NCI-H2227 treated with DMSO at 0.1 percent for 48 hours (cell line): Measurements from ENCODE around the gene ATF5.
A peak's percentile ranks its signal among the peaks of the same experiment; 100 is the strongest.
"Not testable (repeated sequence)": the region's sequence is repeated elsewhere in the genome, so short reads cannot be mapped to it uniquely, and the experiment has no call there.

Experiments used
- DNase-seq: peaks from one replicate; lab custom pipeline; 2025; lab: John Stamatoyannopoulos, UW

The ATF5 gene

GRCh38 chr19:49923055-49924003, 5.7 kb upstream of the ATF5 start:
- no peak for DNase-seq

- DNase-seq, result no peak
Observed at GRCh38 chr19:49924004-49924880, 4.8 kb upstream of the ATF5 start.

DNA sequence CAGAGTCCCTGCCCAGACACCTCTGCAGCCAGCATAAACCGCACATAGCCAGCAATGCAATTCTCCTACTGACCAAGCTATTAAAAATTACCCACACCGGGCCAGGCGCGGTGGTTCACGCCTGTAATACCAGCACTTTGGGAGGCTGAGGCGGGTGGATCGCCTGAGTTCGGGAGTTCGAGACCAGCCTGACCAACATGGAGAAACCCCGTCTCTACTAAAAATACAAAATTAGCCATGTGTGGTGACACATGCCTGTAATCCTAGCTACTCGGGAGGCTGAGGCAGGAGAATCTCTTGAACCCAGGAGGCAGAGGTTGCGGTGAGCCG, 4.2 kb upstream of the ATF5 start:
- DNase-seq, result not testable (repeated sequence)

DNA sequence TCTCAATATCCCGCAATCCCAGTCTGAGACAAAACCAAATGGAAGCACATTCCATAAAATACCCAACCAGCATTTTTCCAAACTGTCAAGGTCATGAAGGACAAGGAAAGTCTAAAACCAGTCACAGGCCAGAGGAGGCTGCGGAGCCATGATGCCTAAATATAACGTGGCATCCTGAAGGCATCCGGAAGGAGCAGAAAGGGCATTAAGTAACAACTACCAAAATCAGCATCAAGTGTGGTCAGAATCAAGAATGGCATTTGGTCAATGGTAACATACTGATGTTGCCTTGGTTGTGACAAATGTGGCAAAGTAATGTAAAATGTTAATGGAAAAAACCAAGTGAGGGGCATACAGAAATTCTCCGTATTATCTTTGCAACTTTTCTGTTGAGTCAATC, 3.5 kb upstream of the ATF5 start:
- no peak for DNase-seq

DNA sequence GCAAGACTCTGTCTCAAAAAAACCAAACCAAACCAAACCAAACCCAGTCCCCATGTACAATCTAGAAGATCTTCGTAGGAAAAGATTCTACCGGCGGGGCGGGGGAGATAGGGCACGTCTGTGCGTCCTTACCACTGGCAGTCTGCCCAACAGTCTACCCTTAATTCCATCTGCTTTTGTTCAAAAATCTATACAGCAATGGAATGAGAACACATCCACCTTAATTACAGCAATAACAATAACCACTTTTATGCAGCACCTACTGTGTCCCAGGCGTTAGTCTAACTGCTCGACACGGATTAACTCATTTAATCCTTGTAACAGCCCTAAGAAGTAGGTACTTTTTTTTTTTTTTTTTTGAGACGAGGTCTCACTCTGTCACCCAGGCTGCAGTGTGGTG, 2.5 kb upstream of the ATF5 start:
- DNase-seq, result no peak

DNA sequence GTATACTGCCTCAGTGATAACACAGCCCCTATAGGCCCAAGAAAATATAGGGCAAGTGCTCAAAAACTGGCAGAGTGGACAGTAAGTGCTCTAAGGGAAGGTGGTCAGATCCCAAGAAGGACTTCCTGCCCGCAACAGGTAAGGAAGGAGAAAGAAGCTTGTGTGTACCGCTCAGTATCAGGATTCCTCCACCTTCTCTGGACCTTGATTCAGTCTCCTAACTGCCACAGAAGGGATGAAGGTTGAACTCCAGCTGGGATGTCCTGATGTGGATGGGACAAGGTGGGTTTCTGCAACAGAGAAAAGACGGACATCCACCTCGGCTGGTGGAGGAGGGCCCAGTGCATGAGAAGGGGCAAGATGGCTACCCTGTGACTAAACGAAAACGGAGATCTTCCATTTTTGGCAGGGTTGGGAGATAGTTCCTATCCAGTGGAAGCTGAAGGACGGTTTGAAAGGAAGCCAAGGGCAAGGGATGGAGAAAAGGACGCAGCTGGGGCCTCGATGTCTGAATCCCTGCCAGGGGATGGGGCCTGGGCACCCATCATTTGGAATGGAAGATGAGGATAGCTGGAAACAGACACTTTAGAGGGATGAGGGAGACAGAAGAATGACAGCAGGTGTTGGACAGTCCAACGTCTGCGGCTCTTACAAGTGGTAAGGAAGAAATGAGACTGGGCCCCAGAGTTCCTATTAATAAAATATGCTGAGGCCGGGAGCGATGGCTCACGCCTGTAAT, 1.3 kb upstream of the ATF5 start:
- no peak for DNase-seq

GRCh38 chr19:49929611-49930482, 842 bp downstream of the ATF5 start:
- peak; percentile 95 for DNase-seq

DNA sequence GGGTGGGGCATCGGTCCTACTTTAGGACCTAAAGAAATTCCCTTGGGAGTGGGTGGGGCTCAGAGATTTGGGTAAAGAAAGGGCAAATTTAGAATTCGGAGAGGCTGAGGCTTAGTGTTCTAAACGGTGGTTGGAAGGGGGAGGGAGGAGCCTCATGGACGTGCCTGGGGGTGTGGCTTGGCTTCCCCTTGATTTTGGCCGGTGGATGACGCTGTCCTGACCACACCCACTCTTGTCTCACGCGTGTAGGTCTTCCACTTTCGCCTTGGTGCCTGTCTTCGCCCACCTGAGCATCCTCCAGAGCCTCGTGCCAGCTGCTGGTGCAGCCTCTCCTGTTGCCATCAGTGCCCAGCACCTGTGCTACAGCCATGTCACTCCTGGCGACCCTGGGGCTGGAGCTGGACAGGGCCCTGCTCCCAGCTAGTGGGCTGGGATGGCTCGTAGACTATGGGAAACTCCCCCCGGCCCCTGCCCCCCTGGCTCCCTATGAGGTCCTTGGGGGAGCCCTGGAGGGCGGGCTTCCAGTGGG, 1.5 kb downstream of the ATF5 start:
- DNase-seq, result peak; percentile 22

GRCh38 chr19:49931293-49932040, 2.5 kb downstream of the ATF5 start:
- DNase-seq, result no peak

DNA sequence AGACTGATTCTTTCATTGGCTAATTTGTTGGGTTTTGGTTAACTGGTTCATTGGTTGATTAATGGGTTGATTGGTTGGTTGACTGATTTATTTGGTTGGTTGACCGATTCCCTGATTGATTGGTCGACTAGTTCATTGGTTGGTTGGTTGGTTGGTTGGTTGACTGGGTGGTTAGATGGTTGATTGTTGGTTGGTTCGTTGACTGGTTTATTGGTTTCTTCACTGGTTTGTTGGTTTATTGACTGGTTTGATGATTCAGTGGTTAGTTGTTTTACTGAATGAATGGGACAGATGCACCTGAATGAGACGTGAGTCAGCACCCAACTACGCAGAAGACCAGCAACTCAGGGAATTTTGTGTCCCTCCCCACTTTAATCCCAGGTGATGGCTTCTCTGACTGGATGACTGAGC, 3.0 kb downstream of the ATF5 start:
- DNase-seq, result no peak

DNA sequence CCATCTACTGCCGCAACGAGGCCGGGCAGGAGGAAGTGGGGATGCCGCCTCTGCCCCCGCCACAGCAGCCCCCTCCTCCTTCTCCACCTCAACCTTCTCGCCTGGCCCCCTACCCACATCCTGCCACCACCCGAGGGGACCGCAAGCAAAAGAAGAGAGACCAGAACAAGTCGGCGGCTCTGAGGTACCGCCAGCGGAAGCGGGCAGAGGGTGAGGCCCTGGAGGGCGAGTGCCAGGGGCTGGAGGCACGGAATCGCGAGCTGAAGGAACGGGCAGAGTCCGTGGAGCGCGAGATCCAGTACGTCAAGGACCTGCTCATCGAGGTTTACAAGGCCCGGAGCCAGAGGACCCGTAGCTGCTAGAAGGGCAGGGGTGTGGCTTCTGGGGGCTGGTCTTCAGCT, 3.7 kb downstream of the ATF5 start:
- DNase-seq, result no peak

DNA sequence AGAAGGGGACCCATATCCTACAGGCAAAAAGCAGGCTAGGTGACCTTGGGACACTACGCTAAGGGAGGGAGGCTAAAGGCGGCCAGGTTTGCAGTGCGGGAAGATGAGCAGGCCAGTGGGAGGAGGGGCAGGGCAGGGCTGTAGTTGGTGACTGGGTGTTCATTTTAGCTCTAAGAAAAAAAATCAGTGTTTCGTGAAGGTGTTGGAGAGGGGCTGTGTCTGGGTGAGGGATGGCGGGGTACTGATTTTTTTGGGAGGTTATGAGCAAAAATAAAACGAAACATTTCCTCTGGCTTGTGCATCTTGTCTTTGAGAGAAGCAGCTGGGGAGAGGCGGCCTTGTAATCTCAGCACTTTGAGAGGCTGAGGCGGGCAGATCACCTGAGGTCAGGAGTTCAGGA, 4.6 kb downstream of the ATF5 start:
- no peak for DNase-seq

DNA sequence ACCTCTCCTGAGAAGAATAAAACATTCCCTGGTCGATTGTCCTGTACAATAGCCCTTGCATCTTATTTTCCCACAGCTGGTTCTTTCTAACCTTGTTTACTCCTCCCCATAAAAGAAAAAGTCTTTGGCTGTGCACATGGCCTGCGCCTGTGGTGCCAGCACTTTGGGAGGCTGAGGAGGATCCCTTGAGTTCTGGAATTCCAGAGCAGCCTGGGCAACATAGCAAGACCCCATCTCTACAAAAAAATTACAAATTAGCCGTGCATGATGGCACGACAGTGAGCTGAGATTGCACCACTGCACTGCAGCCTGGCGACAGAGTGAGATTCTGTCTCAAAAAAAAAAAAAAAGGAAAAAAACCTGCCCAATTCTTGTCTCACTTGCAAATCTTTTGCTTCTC, 7.5 kb downstream of the ATF5 start:
- no peak for DNase-seq

DNA sequence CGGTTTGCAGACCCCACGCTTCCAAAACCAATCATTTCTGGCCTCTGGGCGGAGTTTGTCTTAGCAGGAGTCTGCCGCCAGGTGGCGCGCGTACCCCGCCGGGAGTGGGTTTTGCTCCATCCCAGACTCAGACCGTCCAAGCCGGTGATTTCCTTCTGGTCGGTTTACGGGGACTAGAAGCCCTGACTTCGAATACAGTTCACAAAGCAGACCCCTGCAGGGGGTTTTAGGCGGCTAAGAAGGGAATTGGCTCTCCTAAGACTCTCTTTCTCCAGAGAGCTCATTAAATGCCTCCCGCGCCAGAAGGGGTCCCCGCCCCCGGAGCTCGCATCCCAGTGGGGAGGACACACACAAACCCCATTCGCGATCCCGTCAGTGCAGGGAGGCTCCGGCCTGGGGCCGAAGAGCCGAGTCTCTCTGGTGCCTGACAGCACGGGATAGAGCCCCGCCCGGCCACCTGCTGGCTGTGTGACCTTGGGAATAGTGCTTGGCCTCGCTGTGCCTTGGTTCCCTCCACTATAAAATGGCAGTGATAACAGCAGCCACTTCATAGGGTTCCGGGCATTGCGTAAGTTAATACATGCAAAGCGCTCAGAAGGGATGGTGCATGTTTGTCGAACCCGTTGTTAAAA, 8.9 kb downstream of the ATF5 start:
- DNase-seq, result peak; percentile 52

DNA sequence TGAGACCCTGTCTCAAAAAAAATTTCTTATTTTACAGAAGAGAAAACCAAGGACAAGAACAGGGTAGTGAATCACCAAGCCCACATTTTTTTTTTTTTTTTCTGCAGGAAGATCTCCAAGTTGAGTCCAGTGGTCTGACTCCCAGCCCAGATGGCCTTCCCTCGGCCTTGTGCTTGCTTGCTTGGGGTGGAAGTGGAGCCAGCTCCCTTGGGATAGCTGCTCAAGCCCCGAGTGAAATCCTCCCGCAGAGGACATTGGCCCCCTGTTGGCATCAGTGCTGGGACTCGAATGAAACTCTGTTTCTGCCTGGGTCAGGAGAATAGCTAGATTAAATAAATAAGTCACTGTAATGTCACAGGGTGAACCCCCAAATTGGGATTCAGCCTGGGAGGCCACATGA, 9.7 kb downstream of the ATF5 start:
- no peak for DNase-seq

- DNase-seq, result no peak
Observed at GRCh38 chr19:49939721-49940481, 10.9 kb downstream of the ATF5 start.

DNA sequence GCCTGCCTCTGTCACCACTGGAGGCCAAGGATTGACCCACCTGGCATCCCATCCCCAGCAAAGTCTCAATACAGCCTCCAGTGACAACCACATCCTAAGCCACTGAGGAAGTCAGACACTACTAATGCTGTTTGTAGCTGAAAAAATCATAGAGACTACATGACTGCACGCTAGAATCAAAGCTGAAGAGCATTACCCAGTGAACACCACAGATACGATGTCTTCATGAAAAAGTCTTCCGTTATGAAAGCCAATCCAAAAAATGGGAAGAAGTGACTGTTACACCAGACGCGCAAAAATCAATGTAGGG, 11.4 kb downstream of the ATF5 start:
- DNase-seq, result no peak

DNA sequence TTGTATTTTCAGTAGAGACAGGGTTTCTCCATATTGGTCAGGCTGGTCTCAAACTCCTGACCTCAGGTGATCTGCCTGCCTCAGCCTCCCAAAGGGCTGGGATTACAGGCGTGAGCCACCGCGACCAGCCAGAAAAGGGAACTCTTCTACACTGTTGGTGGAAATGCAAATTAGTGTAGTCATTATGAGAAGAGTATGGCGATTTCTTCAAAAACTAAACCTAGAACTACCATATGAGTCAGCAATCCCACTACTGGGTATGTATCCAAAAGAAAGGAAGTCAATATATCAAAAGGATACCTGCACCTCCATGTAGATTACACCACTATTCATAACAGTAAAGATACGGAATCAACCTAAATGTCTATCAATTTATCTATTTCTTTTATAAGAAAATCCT, 15.6 kb downstream of the ATF5 start:
- not testable (repeated sequence) for DNase-seq

- no peak for DNase-seq
Observed at GRCh38 chr19:49946415-49946814, 17.4 kb downstream of the ATF5 start.
